SW 1271 (cell line): ENCODE data around the gene UGT1A6.

Experiments used
- DNase-seq, 2 experiments: peaks; one replicate each; lab custom pipeline; 2025; lab: John Stamatoyannopoulos, UW

Gene UGT1A6

GRCh38 chr2:233801357-233802131, 108.9 kb downstream of the UGT1A6 start:
- peak in 1 of 2 experiments; percentile 3 for DNase-seq

GRCh38 chr2:233802132-233802815, 109.6 kb downstream of the UGT1A6 start:
- DNase-seq = no peak

- no peak for DNase-seq
These were observed 110.7 kb downstream of the UGT1A6 start for GRCh38 chr2:233803292-233803911.

GRCh38 chr2:233803994-233804393, 111.3 kb downstream of the UGT1A6 start:
- DNase-seq = no peak

- DNase-seq = no peak
These were observed 114.7 kb downstream of the UGT1A6 start for GRCh38 chr2:233807215-233807865.

- DNase-seq = no peak
These were observed 115.6 kb downstream of the UGT1A6 start for GRCh38 chr2:233807966-233808935.

GRCh38 chr2:233810385-233810784, 117.7 kb downstream of the UGT1A6 start:
- no peak for DNase-seq

GRCh38 chr2:233811087-233811486, 118.4 kb downstream of the UGT1A6 start:
- no peak for DNase-seq

GRCh38 chr2:233811732-233812131, 119.0 kb downstream of the UGT1A6 start:
- no peak for DNase-seq

- DNase-seq = no peak
These were observed 120.8 kb downstream of the UGT1A6 start for GRCh38 chr2:233813236-233814055.

- DNase-seq = peak in 1 of 2 experiments; percentile 10
These were observed 121.6 kb downstream of the UGT1A6 start for GRCh38 chr2:233814056-233814835.

- no peak for DNase-seq
These were observed 123.2 kb downstream of the UGT1A6 start for GRCh38 chr2:233815861-233816260.

GRCh38 chr2:233816334-233816733, 123.6 kb downstream of the UGT1A6 start:
- DNase-seq = no peak

GRCh38 chr2:233816771-233817170, 124.1 kb downstream of the UGT1A6 start:
- DNase-seq = no peak

GRCh38 chr2:233817361-233817911, 124.7 kb downstream of the UGT1A6 start:
- DNase-seq = no peak

GRCh38 chr2:233817995-233818638, 125.4 kb downstream of the UGT1A6 start:
- DNase-seq = no peak

- no peak for DNase-seq
These were observed 126.2 kb downstream of the UGT1A6 start for GRCh38 chr2:233818639-233819621.
